Heart right ventricle (tissue), 16 donors: Measurements from ENCODE around the gene DYRK1A. TPM values are rescaled to one million over a fixed set of nuclear protein-coding genes. Genes with fewer than 3 reads are reported as not detected.
A peak's percentile ranks its signal among the peaks of the same experiment; 100 is the strongest.

Experiments
- ATAC-seq, 8 donors: fragments of 200-7000 bp; cut with Tn5 transposase; one replicate each; pipeline ENCODE4 v1.9.1; 2020; ENCODE audit warnings: mild to moderate bottlenecking in 8 of 8, moderate library complexity in 8 of 8, moderate number of reproducible peaks in 1 of 8
- DNase-seq, 2 donors: peaks; one replicate each; pipeline ENCODE4 v3.0.0-alpha.2; 2020
- H3K27ac ChIP-seq, 10 donors: fragments of 200-600 bp; sonication (generic) in 2 of 10; one replicate each; pipeline versions ENCODE4 v1.5.0 to v1.8.0; 2020 to 2022; ENCODE audit warnings: mild to moderate bottlenecking in 3 of 10
- H3K27me3 ChIP-seq, 7 donors: fragments of 200-600 bp; one replicate each; pipeline ENCODE4 v1.8.0; 2021 to 2022; ENCODE audit warnings: mild to moderate bottlenecking in 2 of 7
- H3K36me3 ChIP-seq, 9 donors: fragments of 200-600 bp; sonication (generic) in 1 of 9; one replicate each; pipeline versions ENCODE4 v1.5.0 to v1.8.0; 2020 to 2022; ENCODE audit warnings: mild to moderate bottlenecking in 2 of 9
- H3K4me1 ChIP-seq, 9 donors: fragments of 200-600 bp; sonication (generic) in 1 of 9; one replicate each; pipeline versions ENCODE4 v1.5.0 to v1.8.0; 2020 to 2022; ENCODE audit warnings: mild to moderate bottlenecking in 4 of 9
- H3K4me3 ChIP-seq, 10 donors: fragments of 200-600 bp; sonication (generic) in 2 of 10; one replicate each; pipeline versions ENCODE4 v1.5.0 to v1.8.0; 2020 to 2022; ENCODE audit warnings: mild to moderate bottlenecking in 7 of 10, moderate library complexity in 2 of 10
- H3K9me3 ChIP-seq, 11 donors: fragments of 200-600 bp in 10 of 11; sonication (generic) in 2 of 11; one replicate each; pipeline versions ENCODE4 v1.5.0 to v1.8.0; 2013 to 2022; ENCODE audit warnings: mild to moderate bottlenecking in 2 of 11, control low read depth in 1 of 11, moderate library complexity in 1 of 11
- CTCF ChIP-seq, 9 donors: fragments of 200-600 bp; sonication (generic) in 2 of 9; IDR thresholded peaks; one replicate each; pipeline versions ENCODE4 v1.5.0 to v1.8.0; 2021 to 2022; ENCODE audit warnings: antibody characterized with exemption in 9 of 9, mild to moderate bottlenecking in 5 of 9, moderate library complexity in 1 of 9
- WGBS, 2 donors: extraction: QIAGEN DNeasy Blood & Tissue Kit; methylation state at CpG; one replicate each; pipeline ENCODE4 v1.1.7; 2013; ENCODE audit warnings: inconsistent platforms in 1 of 2; 5-methylcytosine and 5-hydroxymethylcytosine counted together
- intact Hi-C, 10 donors: fragments of 100-400 bp; cut with DNase I; formaldehyde crosslinking; loops; one replicate each; pipeline versions ENCODE4 v1.11.1 to v1.14.2; 2022
- polyA plus RNA-seq, 2 donors: library from polyadenylated mRNA; stranded (reverse); fragments of 200-250 nt; gene quantifications; one replicate each; pipeline ENCODE4 v1.2.3, GENCODE V29; 2013
- total RNA-seq, 10 donors: library from RNA; stranded (reverse); fragmentation: NEBNext Ultra II Directional in 3 of 10; extraction: Animal tissue kit (Norgen Biotek cat#: 25700) in 3 of 10; gene quantifications; one replicate each; pipeline versions ENCODE4 v1.2.1 to v1.2.4, GENCODE V29; 2021 to 2023
- donor health status: Arrhythmogenic right ventricular cardiomyopathy.
- donor health status: ischemic (EF 13 %, LVEDD 7.1; RV severe dilation, severe dysfunction).
- donor health status: healthy with polysubstance abuse.
- donor health status: DM: no; HTN: yes; CAD: no.
- donor health status: DM: no; HTN: no; CAD: no.
- donor health status: ischemic (EF 25% LVEDD 6.9; RV normal size, moderate dysfunction).
- donor health status: ischemic (EF 25% LVEDD 5.7; RV mildly dilated, moderate dysfunction).
- donor health status: healthy.
- donor health status: DM: yes; HTN: yes; CAD: no.
- donor health status: Ischemic cardiomyopathy.
- donor health status: ischemic (EF 35%, LVEDD 5.7; RV mildly dilated, moderate dysfunction).
- donor health status: nonischemic (EF 11% LVEDD 7.7; RV severe dilation, severe dysfunction).
- donor health status: DM: yes; HTN: yes; CAD: no.
- donor health status: PGD.
- donor health status: ischemic (EF 29% LVEDD 5.4; RV normal size, mild dysfunction).
- donor health status: nonischemic (EF 23%, LVEDD 6.1; RV moderate dilation, normal function).

DYRK1A gene
- total and polyA plus RNA-seq, 12 donors = 24.7 to 94.2 (median 73.2) TPM

GRCh38 chr21:37431243-37431642, 64.7 kb downstream of the DYRK1A start:
- 48 to 62% methylated on average over 4 of the region's 4 CpGs for WGBS, 2 donors
- peaks cover 0 to 19% (median 0%) of the 10 kb centered on the region in 9 donors for H3K36me3 ChIP-seq
- peaks cover 4 to 82% (median 59%) of the 10 kb centered on the region in 9 donors for H3K4me1 ChIP-seq
- H3K27ac ChIP-seq = peak overlapping the region in 6 of 10 donors; percentile 18 to 60 (median 30)
- no peak for TF ChIP-seq CTCF (IDR thresholded peaks at IDR 0.05)
- DNase-seq (no peak), ATAC-seq (no peak)
- H3K4me3 ChIP-seq = no peak overlapping the region
- H3K27me3 ChIP-seq = no peaks in the 10 kb centered on the region
- intact Hi-C loops = loop anchor here in 1 of 10 donors (10.0 kb wide), 1 partner anchor 166 kb away; the partner anchor contains the start of gene VPS26C
- H3K9me3 ChIP-seq = peaks cover 0 to 5% (median 0%) of the 10 kb centered on the region in 11 donors

GRCh38 chr21:37432710-37433455, 66.3 kb downstream of the DYRK1A start:
- no peak overlapping the region for H3K4me3 ChIP-seq
- DNase-seq = no peak
- TF ChIP-seq CTCF (IDR thresholded peaks at IDR 0.05) = no peak
- intact Hi-C loops = loop anchor here in 1 of 10 donors (10.0 kb wide), 1 partner anchor 168 kb away; the partner anchor contains the start of gene VPS26C
- H3K9me3 ChIP-seq = no peaks in the 10 kb centered on the region
- no peak for ATAC-seq
- H3K27me3 ChIP-seq = no peaks in the 10 kb centered on the region
- peak overlapping the region in 1 of 10 donors; percentile 72 for H3K27ac ChIP-seq
- WGBS, 2 donors = 87 to 90% methylated on average over 5 of the region's 5 CpGs
- peaks cover 4 to 97% (median 75%) of the 10 kb centered on the region in 9 donors for H3K4me1 ChIP-seq
- H3K36me3 ChIP-seq = peaks cover 0 to 18% (median 0%) of the 10 kb centered on the region in 9 donors

- peak overlapping the region in 1 of 10 donors; percentile 72 for H3K27ac ChIP-seq
- 86 to 89% methylated on average over 5 of the region's 5 CpGs for WGBS, 2 donors
- no peak overlapping the region for H3K4me3 ChIP-seq
- ATAC-seq (no peak), DNase-seq (no peak)
- no peak for TF ChIP-seq CTCF (IDR thresholded peaks at IDR 0.05)
- H3K36me3 ChIP-seq = peaks cover 0 to 18% (median 0%) of the 10 kb centered on the region in 9 donors
- H3K4me1 ChIP-seq = peaks cover 4 to 97% (median 79%) of the 10 kb centered on the region in 9 donors
- intact Hi-C loops = loop anchor here in 1 of 10 donors (10.0 kb wide), 1 partner anchor 169 kb away; the partner anchor contains the start of gene VPS26C
- H3K27me3 ChIP-seq = no peaks in the 10 kb centered on the region
- no peaks in the 10 kb centered on the region for H3K9me3 ChIP-seq
These were observed 66.9 kb downstream of the DYRK1A start for GRCh38 chr21:37433456-37433840.

- DNase-seq = peak in 1 of 2 donors; percentile 80
- Histone ChIP-seq H3K9me3 (no peaks in the 10 kb centered on the region), H3K4me3 (peak overlapping the region in 3 of 10 donors; percentile 3 to 28 (median 16)), H3K27ac (peak overlapping the region in 7 of 10 donors; percentile 18 to 72 (median 52)), H3K4me1 (peaks cover 4 to 95% (median 81%) of the 10 kb centered on the region in 9 donors), H3K27me3 (no peaks in the 10 kb centered on the region), H3K36me3 (peaks cover 0 to 7% (median 0%) of the 10 kb centered on the region in 9 donors)
- ATAC-seq = peak; percentile 95 to 99 (median 98)
- intact Hi-C loops = loop anchor here in 2 of 10 donors (5.0 to 10.0 kb wide), 3 partner anchors 63 to 170 kb away; partner anchors contain the start of genes DYRK1A (in 1 of the 2) and VPS26C (in 1 of the 2)
- TF ChIP-seq CTCF (IDR thresholded peaks at IDR 0.05) = no peak
- 2 to 5% methylated on average over 6 of the region's 6 CpGs for WGBS, 2 donors
These were observed 68.5 kb downstream of the DYRK1A start for GRCh38 chr21:37435120-37435519.
